Vagina (tissue), 2 donors: ENCODE measurements around the gene B3GAT3. TPM values are rescaled to one million over a fixed set of nuclear protein-coding genes. Genes with fewer than 3 reads are reported as not detected.

Experiments
- DNase-seq, 2 donors: peaks; one replicate each; pipeline ENCODE4 v3.0.0-alpha.2; 2017; ENCODE audit errors: extremely low spot score in 2 of 2
- H3K27ac ChIP-seq: fragments of 200-600 bp; sonication (generic); one replicate; pipeline ENCODE4 v1.5.1; 2019
- H3K27me3 ChIP-seq: fragments of 200-600 bp; sonication (generic); one replicate; pipeline ENCODE4 v1.5.1; 2019
- H3K36me3 ChIP-seq, 2 donors: fragments of 200-600 bp; sonication (generic); one replicate each; pipeline ENCODE4 v1.5.1; 2017 to 2019
- H3K4me1 ChIP-seq: fragments of 200-600 bp; sonication (generic); one replicate; pipeline ENCODE4 v1.5.1; 2019
- H3K4me3 ChIP-seq, 2 donors: fragments of 200-600 bp; sonication (generic); 1 replicate in 1 of 2; 2 replicates in 1 of 2; pipeline ENCODE4 v1.5.1; 2016 to 2019
- H3K9me3 ChIP-seq: fragments of 200-600 bp; sonication (generic); one replicate; pipeline ENCODE4 v1.5.1; 2019
- CTCF ChIP-seq, 3 experiments: fragments of 450-650 bp in 2 of 3; fragments of 200-600 bp in 1 of 3; sonication (generic) in 1 of 3; IDR thresholded peaks; one replicate each; pipeline ENCODE4 v1.5.1; 2017 to 2019; ENCODE audit warnings: antibody characterized with exemption in 3 of 3, mild to moderate bottlenecking in 2 of 3, moderate library complexity in 2 of 3
- POLR2A ChIP-seq, 2 donors: fragments of 450-650 bp; IDR thresholded peaks; one replicate each; pipeline ENCODE4 v1.6.1; 2017; ENCODE audit warnings: antibody characterized with exemption in 2 of 2, mild to moderate bottlenecking in 2 of 2, moderate library complexity in 2 of 2
- POLR2AphosphoS5 ChIP-seq, 2 donors: sonication (generic); formaldehyde crosslinking; IDR thresholded peaks; one replicate each; pipeline ENCODE4 v1.9.0; 2017; ENCODE audit warnings: antibody characterized with exemption in 2 of 2, mild to moderate bottlenecking in 2 of 2, low read depth in 1 of 2; ENCODE audit not compliant: insufficient read depth in 1 of 2
- intact Hi-C: fragments of 100-400 bp; cut with DNase I; formaldehyde crosslinking; loops from one replicate; pipeline ENCODE4 v1.15.1; 2023
- total RNA-seq: library from RNA; depleted of rRNA; stranded (reverse); fragments of >200 nt; gene quantifications from one replicate; pipeline ENCODE4 v1.2.3, GENCODE V29; 2016

B3GAT3 gene
- total RNA-seq, 1 donor from 2014 or later, result 41.7 TPM

GRCh38 chr11:62604460-62605120 lies 17.2 kb downstream of the B3GAT3 start:
- Histone ChIP-seq H3K36me3 (peaks cover 0 to 18% of the 10 kb centered on the region in 2 donors), H3K4me1 (peaks cover 23% of the 10 kb centered on the region), H3K9me3 (no peaks in the 10 kb centered on the region), H3K27me3 (no peaks in the 10 kb centered on the region), H3K4me3 (no peak overlapping the region), H3K27ac (no peak overlapping the region)
- intact Hi-C loops, result no loop called here
- TF ChIP-seq POLR2AphosphoS5 (IDR thresholded peaks at IDR 0.05; ENCODE audit: insufficient read depth in 1 of 2, low read depth in 1 of 2) (no peak), CTCF (IDR thresholded peaks at IDR 0.05) (no peak)
- DNase-seq, result no peak

GRCh38 chr11:62603776-62604299 lies 17.9 kb downstream of the B3GAT3 start:
- H3K4me1 ChIP-seq, result peaks cover 30% of the 10 kb centered on the region
- no peaks in the 10 kb centered on the region for H3K27me3 ChIP-seq
- intact Hi-C loops, result no loop called here
- H3K9me3 ChIP-seq, result no peaks in the 10 kb centered on the region
- DNase-seq, result no peak
- no peak overlapping the region for H3K4me3 ChIP-seq
- H3K27ac ChIP-seq, result peak overlapping the region; percentile 97
- TF ChIP-seq POLR2AphosphoS5 (IDR thresholded peaks at IDR 0.05; ENCODE audit: insufficient read depth in 1 of 2, low read depth in 1 of 2) (no peak), POLR2A (IDR thresholded peaks at IDR 0.05) (no peak), CTCF (IDR thresholded peaks at IDR 0.05) (no peak)
- H3K36me3 ChIP-seq, result peaks cover 0 to 13% of the 10 kb centered on the region in 2 donors

- TF ChIP-seq POLR2AphosphoS5 (IDR thresholded peaks at IDR 0.05; ENCODE audit: insufficient read depth in 1 of 2, low read depth in 1 of 2), result no peak
- TF ChIP-seq CTCF (IDR thresholded peaks at IDR 0.05), result no peak
- TF ChIP-seq POLR2A (IDR thresholded peaks at IDR 0.05), result no peak
- Histone ChIP-seq H3K4me1 (peaks cover 37% of the 10 kb centered on the region), H3K27me3 (no peaks in the 10 kb centered on the region), H3K4me3 (peak overlapping the region; percentile 73 to 94), H3K27ac (peak overlapping the region; percentile 97), H3K9me3 (no peaks in the 10 kb centered on the region), H3K36me3 (peaks cover 0 to 17% of the 10 kb centered on the region in 2 donors)
- intact Hi-C loops, result no loop called here
- DNase-seq, result no peak
Measured at GRCh38 chr11:62603072-62603408, 18.7 kb downstream of the B3GAT3 start.

- H3K9me3 ChIP-seq, result no peaks in the 10 kb centered on the region
- TF ChIP-seq POLR2AphosphoS5 (IDR thresholded peaks at IDR 0.05; ENCODE audit: insufficient read depth in 1 of 2, low read depth in 1 of 2) (peak in 1 of 2 donors; percentile 59), POLR2A (IDR thresholded peaks at IDR 0.05) (no peak)
- intact Hi-C loops, result no loop called here
- H3K36me3 ChIP-seq, result peaks cover 0 to 23% of the 10 kb centered on the region in 2 donors
- peak overlapping the region; percentile 73 to 94 for H3K4me3 ChIP-seq
- H3K4me1 ChIP-seq, result peaks cover 37% of the 10 kb centered on the region
- peak overlapping the region; percentile 97 for H3K27ac ChIP-seq
- DNase-seq, result no peak
- no peaks in the 10 kb centered on the region for H3K27me3 ChIP-seq
Measured at GRCh38 chr11:62602141-62603071, 19.4 kb downstream of the B3GAT3 start.

GRCh38 chr11:62601372-62602140 lies 20.2 kb downstream of the B3GAT3 start, which contains the start of gene MTA2:
Gene MTA2, minus strand, starts transcription at chr11:62601865. Its CDS starts 415 bp downstream, at chr11:62601450.
- intact Hi-C loops, result no loop called here
- Histone ChIP-seq H3K4me1 (peaks cover 37% of the 10 kb centered on the region), H3K9me3 (no peaks in the 10 kb centered on the region), H3K27ac (peak within 1 kb of the TSS; percentile 97), H3K36me3 (peaks cover 0 to 29% of the 10 kb centered on the region in 2 donors), H3K4me3 (peak within 1 kb of the TSS; percentile 73 to 94), H3K27me3 (no peaks in the 10 kb centered on the region)
- TF ChIP-seq POLR2A (IDR thresholded peaks at IDR 0.05) (peak in 1 of 2 donors; percentile 42), POLR2AphosphoS5 (IDR thresholded peaks at IDR 0.05; ENCODE audit: insufficient read depth in 1 of 2, low read depth in 1 of 2) (peak; percentile 85 to 88), CTCF (IDR thresholded peaks at IDR 0.05) (no peak)
- peak in 1 of 2 donors; percentile 98 for DNase-seq
